NK-92 (cell line): ENCODE measurements around the gene CRYZL1.

ENCODE experiments used
- DNase-seq: peaks from one replicate; lab custom pipeline; 2025; ENCODE audit not compliant: unreplicated experiment; lab: John Stamatoyannopoulos, UW

CRYZL1 gene

GRCh38 chr21:33542640-33543504 lies 98.7 kb downstream of the CRYZL1 start, which contains the start of gene SON:
TSS of gene SON (plus strand) at chr21:33543038. CDS start at chr21:33543093, 55 bp downstream.
- peak; percentile 86 for DNase-seq

- DNase-seq = no peak
Observed at GRCh38 chr21:33541756-33542639, 99.5 kb downstream of the CRYZL1 start, which contains the start of gene GART. TSS of gene GART (minus strand) at chr21:33542117. CDS start at chr21:33539315, 2,802 bp downstream.

GRCh38 chr21:33541105-33541711 lies 100.3 kb downstream of the CRYZL1 start:
- DNase-seq = no peak

- no peak for DNase-seq
Observed at GRCh38 chr21:33540711-33541104, 100.8 kb downstream of the CRYZL1 start.

- DNase-seq = no peak
Observed at GRCh38 chr21:33539616-33540015, 101.9 kb downstream of the CRYZL1 start.
